MM.1S (cell line): ENCODE measurements around the gene RAB39B.

Source experiments
- EZH2 ChIP-seq: fragments of 300-600 bp; sonication (generic); optimal IDR thresholded peaks from 2 replicates; pipeline ENCODE3; 2017; ENCODE audit warnings: low read depth, mild to moderate bottlenecking, antibody characterized with exemption, low read length, mixed read lengths
- EZH2phosphoT487 ChIP-seq: fragments of 300-600 bp; sonication (generic); IDR thresholded peaks from 2 replicates; pipeline ENCODE4 v1.6.1; 2018; ENCODE audit warnings: antibody characterized with exemption, low read length
- TF ChIP-seq, protein P1 (sequence below): fragments of 300-600 bp; sonication (generic); IDR thresholded peaks from 2 replicates; pipeline ENCODE4 v1.5.1; 2016; ENCODE audit warnings: antibody characterized with exemption, low read length, mixed read lengths

DNA sequence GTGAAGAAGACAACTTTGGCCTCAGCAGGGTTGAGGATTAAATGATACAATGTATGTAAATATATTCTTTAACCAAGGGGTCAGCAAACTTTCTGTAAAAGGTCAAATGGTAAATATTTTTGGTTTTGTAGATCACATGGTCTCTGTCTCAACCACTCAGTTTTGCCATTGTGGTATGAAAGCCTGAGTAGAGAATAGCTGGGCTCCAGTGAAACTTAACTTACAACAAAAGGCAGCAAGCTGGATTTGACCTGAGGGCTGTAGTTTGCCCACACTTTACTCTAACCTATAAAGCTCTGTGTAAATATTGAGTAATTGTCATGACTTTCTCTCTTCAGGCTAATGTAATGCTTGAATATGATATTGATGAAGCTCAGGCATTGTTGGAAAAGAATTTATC lies 28.4 kb downstream of the RAB39B start:
- TF ChIP-seq, protein P1, sequence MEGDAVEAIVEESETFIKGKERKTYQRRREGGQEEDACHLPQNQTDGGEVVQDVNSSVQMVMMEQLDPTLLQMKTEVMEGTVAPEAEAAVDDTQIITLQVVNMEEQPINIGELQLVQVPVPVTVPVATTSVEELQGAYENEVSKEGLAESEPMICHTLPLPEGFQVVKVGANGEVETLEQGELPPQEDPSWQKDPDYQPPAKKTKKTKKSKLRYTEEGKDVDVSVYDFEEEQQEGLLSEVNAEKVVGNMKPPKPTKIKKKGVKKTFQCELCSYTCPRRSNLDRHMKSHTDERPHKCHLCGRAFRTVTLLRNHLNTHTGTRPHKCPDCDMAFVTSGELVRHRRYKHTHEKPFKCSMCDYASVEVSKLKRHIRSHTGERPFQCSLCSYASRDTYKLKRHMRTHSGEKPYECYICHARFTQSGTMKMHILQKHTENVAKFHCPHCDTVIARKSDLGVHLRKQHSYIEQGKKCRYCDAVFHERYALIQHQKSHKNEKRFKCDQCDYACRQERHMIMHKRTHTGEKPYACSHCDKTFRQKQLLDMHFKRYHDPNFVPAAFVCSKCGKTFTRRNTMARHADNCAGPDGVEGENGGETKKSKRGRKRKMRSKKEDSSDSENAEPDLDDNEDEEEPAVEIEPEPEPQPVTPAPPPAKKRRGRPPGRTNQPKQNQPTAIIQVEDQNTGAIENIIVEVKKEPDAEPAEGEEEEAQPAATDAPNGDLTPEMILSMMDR, result no peak
- TF ChIP-seq EZH2 (no peak), EZH2phosphoT487 (no peak)
